ENCODE measurements around the gene FOXP2.

The FOXP2 gene

GRCh38 chr7:114659409-114660125, 245.0 kb downstream of the FOXP2 start:
- no peak for DNase-seq

GRCh38 chr7:114660126-114660486, 245.5 kb downstream of the FOXP2 start:
- DNase-seq: no peak

- no peak for DNase-seq
These were observed 246.1 kb downstream of the FOXP2 start for GRCh38 chr7:114660753-114661152.

- no peak for DNase-seq
These were observed 247.5 kb downstream of the FOXP2 start for GRCh38 chr7:114662002-114662677.

- DNase-seq: peak; percentile 51
These were observed 248.9 kb downstream of the FOXP2 start for GRCh38 chr7:114663502-114663901.

GRCh38 chr7:114670676-114671075, 256.1 kb downstream of the FOXP2 start:
- no peak for DNase-seq

- no peak for DNase-seq
These were observed 257.0 kb downstream of the FOXP2 start for GRCh38 chr7:114671563-114672123.

- DNase-seq: no peak
These were observed 263.5 kb downstream of the FOXP2 start for GRCh38 chr7:114678116-114678515.

GRCh38 chr7:114687238-114687637, 272.6 kb downstream of the FOXP2 start:
- DNase-seq: no peak

- DNase-seq: no peak
These were observed 273.9 kb downstream of the FOXP2 start for GRCh38 chr7:114688443-114689055.

GRCh38 chr7:114689406-114689805, 274.8 kb downstream of the FOXP2 start:
- no peak for DNase-seq

GRCh38 chr7:114691605-114692004, 277.0 kb downstream of the FOXP2 start:
- DNase-seq: no peak

- DNase-seq: no peak
These were observed 280.6 kb downstream of the FOXP2 start for GRCh38 chr7:114695182-114695581.

- DNase-seq: no peak
These were observed 285.8 kb downstream of the FOXP2 start for GRCh38 chr7:114700247-114700928.

GRCh38 chr7:114703677-114704076, 289.1 kb downstream of the FOXP2 start:
- DNase-seq: no peak

- no peak for DNase-seq
These were observed 294.0 kb downstream of the FOXP2 start for GRCh38 chr7:114708646-114709045.

GRCh38 chr7:114710499-114710898, 295.9 kb downstream of the FOXP2 start:
- DNase-seq: no peak

- no peak for DNase-seq
These were observed 296.6 kb downstream of the FOXP2 start for GRCh38 chr7:114711241-114711640.

GRCh38 chr7:114715907-114716306, 301.3 kb downstream of the FOXP2 start:
- DNase-seq: no peak

- DNase-seq: no peak
These were observed 304.2 kb downstream of the FOXP2 start for GRCh38 chr7:114718861-114719260.

GRCh38 chr7:114720725-114721124, 306.1 kb downstream of the FOXP2 start:
- no peak for DNase-seq

GRCh38 chr7:114722562-114722961, 307.9 kb downstream of the FOXP2 start:
- DNase-seq: no peak

GRCh38 chr7:114723308-114723707, 308.7 kb downstream of the FOXP2 start:
- no peak for DNase-seq

All from midbrain (tissue), 1 donor.